GM19238 (cell line): Measurements from ENCODE around the gene OR2V2.
"Not testable (repeated sequence)": the region's sequence is repeated elsewhere in the genome, so short reads cannot be mapped to it uniquely, and the experiment has no call there.

Experiments used
- DNase-seq: peaks from one replicate; pipeline ENCODE4 v3.0.0; 2011; ENCODE audit warnings: low spot score; ENCODE audit not compliant: insufficient read length

OR2V2 gene

GRCh38 chr5:181146927-181147636 is at the start of gene OR2V2:
Gene OR2V2 (plus strand): TSS chr5:181147586. CDS start chr5:181154943, 7,357 bp downstream.
- DNase-seq = not testable (repeated sequence)

- not testable (repeated sequence) for DNase-seq
Measured at GRCh38 chr5:181097759-181098491, 49.5 kb upstream of the OR2V2 start.

- no peak for DNase-seq
Measured at GRCh38 chr5:181098762-181099601, 48.4 kb upstream of the OR2V2 start.

- DNase-seq = no peak
Measured at GRCh38 chr5:181099602-181100086, 47.7 kb upstream of the OR2V2 start.

- no peak for DNase-seq
Measured at GRCh38 chr5:181100121-181100875, 47.1 kb upstream of the OR2V2 start.

- DNase-seq = not testable (repeated sequence)
Measured at GRCh38 chr5:181101030-181101641, 46.2 kb upstream of the OR2V2 start.

GRCh38 chr5:181101930-181102674 is 45.3 kb upstream of the OR2V2 start:
- not testable (repeated sequence) for DNase-seq

- DNase-seq = not testable (repeated sequence)
Measured at GRCh38 chr5:181104259-181104568, 43.2 kb upstream of the OR2V2 start.

- not testable (repeated sequence) for DNase-seq
Measured at GRCh38 chr5:181104606-181105390, 42.6 kb upstream of the OR2V2 start.

- DNase-seq = no peak
Measured at GRCh38 chr5:181105391-181106025, 41.9 kb upstream of the OR2V2 start.

GRCh38 chr5:181107699-181108098 is 39.7 kb upstream of the OR2V2 start:
- DNase-seq = no peak

GRCh38 chr5:181108578-181109165 is 38.7 kb upstream of the OR2V2 start:
- DNase-seq = no peak

GRCh38 chr5:181109489-181110013 is 37.8 kb upstream of the OR2V2 start:
- no peak for DNase-seq

GRCh38 chr5:181111010-181111409 is 36.4 kb upstream of the OR2V2 start:
- no peak for DNase-seq

- DNase-seq = no peak
Measured at GRCh38 chr5:181112476-181112875, 34.9 kb upstream of the OR2V2 start.

GRCh38 chr5:181113572-181113971 is 33.8 kb upstream of the OR2V2 start:
- DNase-seq = not testable (repeated sequence)

- DNase-seq = no peak
Measured at GRCh38 chr5:181114284-181114843, 33.0 kb upstream of the OR2V2 start.
